RWPE1 (cell line): ENCODE data around the gene SACM1L.

Experiments used
- CTCF ChIA-PET: fragments of 350-600 bp; sonication (Branson Sonifier 250); formaldehyde crosslinking; extraction: SDS; loops from one replicate; lab custom pipeline; 2021; lab: Yijun Ruan, JAX
- POLR2A ChIA-PET: fragments of 400-600 bp; formaldehyde crosslinking; extraction: SDS; loops from one replicate; lab custom pipeline; 2020; ENCODE audit warnings: antibody characterized with exemption; ENCODE audit not compliant: low non-redundant PET; lab: Yijun Ruan, JAX
- DNase-seq: peaks from one replicate; pipeline ENCODE4 v3.0.0; 2012; ENCODE audit warnings: low spot score
- H3K27ac ChIP-seq: fragments of 450-650 bp; 2 replicates; pipeline ENCODE4 v1.5.1; 2017
- CTCF ChIP-seq: fragments of 450-650 bp; conservative IDR thresholded peaks from 2 replicates; pipeline ENCODE4 v1.5.1; 2017; ENCODE audit warnings: low read depth, mild to moderate bottlenecking

SACM1L gene

GRCh38 chr3:45665101-45665572, 24.1 kb upstream of the SACM1L start:
- CTCF ChIA-PET: interaction anchor here (2.0 kb wide), 1 partner anchor 154 kb away, joined by 12 read pairs; no protein-coding TSS in a partner anchor
- no peak; the same call in 1 of the 2 replicates for TF ChIP-seq CTCF
- POLR2A ChIA-PET: no interaction called here
- peak overlapping the region; percentile 67; the same call in 1 of the 2 replicates for H3K27ac ChIP-seq
- DNase-seq: no peak

GRCh38 chr3:45666757-45667431, 22.3 kb upstream of the SACM1L start:
- no peak for DNase-seq
- ChIA-PET CTCF (interaction anchor here (0.7 kb wide), 1 partner anchor 24 kb away, joined by 3 read pairs; no protein-coding TSS in a partner anchor), POLR2A (no interaction called here)
- peak overlapping the region; percentile 67 for H3K27ac ChIP-seq
- no peak for TF ChIP-seq CTCF

GRCh38 chr3:45667569-45667934, 21.6 kb upstream of the SACM1L start:
- POLR2A ChIA-PET: no interaction called here
- H3K27ac ChIP-seq: peak overlapping the region; percentile 67; the same call in 1 of the 2 replicates
- TF ChIP-seq CTCF: no peak
- no peak for DNase-seq
- CTCF ChIA-PET: no interaction called here

- H3K27ac ChIP-seq: no peak overlapping the region
- TF ChIP-seq CTCF: no peak
- POLR2A ChIA-PET: no interaction called here
- DNase-seq: no peak
- CTCF ChIA-PET: no interaction called here
Measured at GRCh38 chr3:45670436-45670835, 18.8 kb upstream of the SACM1L start.

GRCh38 chr3:45670991-45671390, 18.2 kb upstream of the SACM1L start:
- CTCF ChIA-PET: no interaction called here
- POLR2A ChIA-PET: no interaction called here

GRCh38 chr3:45673273-45673672, 15.9 kb upstream of the SACM1L start:
- no peak for TF ChIP-seq CTCF
- CTCF ChIA-PET: no interaction called here
- no peak for DNase-seq
- POLR2A ChIA-PET: no interaction called here
- peak overlapping the region; percentile 19; the same call in 1 of the 2 replicates for H3K27ac ChIP-seq

More at GRCh38 chr3:45670991-45671390, 18.2 kb upstream of the SACM1L start:
- no peak for DNase-seq
- H3K27ac ChIP-seq: no peak overlapping the region
- no peak for TF ChIP-seq CTCF
